Heart right ventricle (tissue), 16 donors: ENCODE results near the gene LHX2. TPM values are rescaled to one million over a fixed set of nuclear protein-coding genes. Genes with fewer than 3 reads are reported as not detected.
A peak's percentile ranks its signal among the peaks of the same experiment; 100 is the strongest.

Experiments
- ATAC-seq, 8 donors: fragments of 200-7000 bp; cut with Tn5 transposase; one replicate each; pipeline ENCODE4 v1.9.1; 2020; ENCODE audit warnings: mild to moderate bottlenecking in 8 of 8, moderate library complexity in 8 of 8, moderate number of reproducible peaks in 1 of 8
- DNase-seq, 2 donors: peaks; one replicate each; pipeline ENCODE4 v3.0.0-alpha.2; 2020
- H3K27ac ChIP-seq, 10 donors: fragments of 200-600 bp; sonication (generic) in 2 of 10; one replicate each; pipeline versions ENCODE4 v1.5.0 to v1.8.0; 2020 to 2022; ENCODE audit warnings: mild to moderate bottlenecking in 3 of 10
- H3K27me3 ChIP-seq, 7 donors: fragments of 200-600 bp; one replicate each; pipeline ENCODE4 v1.8.0; 2021 to 2022; ENCODE audit warnings: mild to moderate bottlenecking in 2 of 7
- H3K36me3 ChIP-seq, 9 donors: fragments of 200-600 bp; sonication (generic) in 1 of 9; one replicate each; pipeline versions ENCODE4 v1.5.0 to v1.8.0; 2020 to 2022; ENCODE audit warnings: mild to moderate bottlenecking in 2 of 9
- H3K4me1 ChIP-seq, 9 donors: fragments of 200-600 bp; sonication (generic) in 1 of 9; one replicate each; pipeline versions ENCODE4 v1.5.0 to v1.8.0; 2020 to 2022; ENCODE audit warnings: mild to moderate bottlenecking in 4 of 9
- H3K4me3 ChIP-seq, 10 donors: fragments of 200-600 bp; sonication (generic) in 2 of 10; one replicate each; pipeline versions ENCODE4 v1.5.0 to v1.8.0; 2020 to 2022; ENCODE audit warnings: mild to moderate bottlenecking in 7 of 10, moderate library complexity in 2 of 10
- H3K9me3 ChIP-seq, 11 donors: fragments of 200-600 bp in 10 of 11; sonication (generic) in 2 of 11; one replicate each; pipeline versions ENCODE4 v1.5.0 to v1.8.0; 2013 to 2022; ENCODE audit warnings: mild to moderate bottlenecking in 2 of 11, control low read depth in 1 of 11, moderate library complexity in 1 of 11
- CTCF ChIP-seq, 9 donors: fragments of 200-600 bp; sonication (generic) in 2 of 9; IDR thresholded peaks; one replicate each; pipeline versions ENCODE4 v1.5.0 to v1.8.0; 2021 to 2022; ENCODE audit warnings: antibody characterized with exemption in 9 of 9, mild to moderate bottlenecking in 5 of 9, moderate library complexity in 1 of 9
- WGBS, 2 donors: extraction: QIAGEN DNeasy Blood & Tissue Kit; methylation state at CpG; one replicate each; pipeline ENCODE4 v1.1.7; 2013; ENCODE audit warnings: inconsistent platforms in 1 of 2; 5-methylcytosine and 5-hydroxymethylcytosine counted together
- intact Hi-C, 10 donors: fragments of 100-400 bp; cut with DNase I; formaldehyde crosslinking; loops; one replicate each; pipeline versions ENCODE4 v1.11.1 to v1.14.2; 2022
- polyA plus RNA-seq, 2 donors: library from polyadenylated mRNA; stranded (reverse); fragments of 200-250 nt; gene quantifications; one replicate each; pipeline ENCODE4 v1.2.3, GENCODE V29; 2013
- total RNA-seq, 10 donors: library from RNA; stranded (reverse); fragmentation: NEBNext Ultra II Directional in 3 of 10; extraction: Animal tissue kit (Norgen Biotek cat#: 25700) in 3 of 10; gene quantifications; one replicate each; pipeline versions ENCODE4 v1.2.1 to v1.2.4, GENCODE V29; 2021 to 2023
- donor health status: Arrhythmogenic right ventricular cardiomyopathy.
- donor health status: ischemic (EF 13 %, LVEDD 7.1; RV severe dilation, severe dysfunction).
- donor health status: healthy with polysubstance abuse.
- donor health status: DM: no; HTN: yes; CAD: no.
- donor health status: DM: no; HTN: no; CAD: no.
- donor health status: ischemic (EF 25% LVEDD 6.9; RV normal size, moderate dysfunction).
- donor health status: ischemic (EF 25% LVEDD 5.7; RV mildly dilated, moderate dysfunction).
- donor health status: healthy.
- donor health status: DM: yes; HTN: yes; CAD: no.
- donor health status: Ischemic cardiomyopathy.
- donor health status: ischemic (EF 35%, LVEDD 5.7; RV mildly dilated, moderate dysfunction).
- donor health status: nonischemic (EF 11% LVEDD 7.7; RV severe dilation, severe dysfunction).
- donor health status: DM: yes; HTN: yes; CAD: no.
- donor health status: PGD.
- donor health status: ischemic (EF 29% LVEDD 5.4; RV normal size, mild dysfunction).
- donor health status: nonischemic (EF 23%, LVEDD 6.1; RV moderate dilation, normal function).

The LHX2 gene
- total and polyA plus RNA-seq, 12 donors = 0.19 to 0.42 (median 0.37) TPM; not detected in 7

GRCh38 chr9:124041817-124042116 is 30.2 kb downstream of the LHX2 start:
- H3K4me1 ChIP-seq = peaks cover 5 to 35% (median 23%) of the 10 kb centered on the region in 9 donors
- intact Hi-C loops = loop anchor here (1.0 to 10.0 kb wide), 11 partner anchors 317 to 639 kb away; no protein-coding TSS in a partner anchor
- no peaks in the 10 kb centered on the region for H3K9me3 ChIP-seq
- no peak overlapping the region for H3K4me3 ChIP-seq
- ATAC-seq (no peak), DNase-seq (no peak)
- H3K36me3 ChIP-seq = no peaks in the 10 kb centered on the region
- TF ChIP-seq CTCF (IDR thresholded peaks at IDR 0.05) = no peak
- H3K27me3 ChIP-seq = peaks cover 0 to 97% (median 59%) of the 10 kb centered on the region in 7 donors
- no peak overlapping the region for H3K27ac ChIP-seq
- 69 to 71% methylated on average over 4 of the region's 4 CpGs for WGBS, 2 donors

DNA sequence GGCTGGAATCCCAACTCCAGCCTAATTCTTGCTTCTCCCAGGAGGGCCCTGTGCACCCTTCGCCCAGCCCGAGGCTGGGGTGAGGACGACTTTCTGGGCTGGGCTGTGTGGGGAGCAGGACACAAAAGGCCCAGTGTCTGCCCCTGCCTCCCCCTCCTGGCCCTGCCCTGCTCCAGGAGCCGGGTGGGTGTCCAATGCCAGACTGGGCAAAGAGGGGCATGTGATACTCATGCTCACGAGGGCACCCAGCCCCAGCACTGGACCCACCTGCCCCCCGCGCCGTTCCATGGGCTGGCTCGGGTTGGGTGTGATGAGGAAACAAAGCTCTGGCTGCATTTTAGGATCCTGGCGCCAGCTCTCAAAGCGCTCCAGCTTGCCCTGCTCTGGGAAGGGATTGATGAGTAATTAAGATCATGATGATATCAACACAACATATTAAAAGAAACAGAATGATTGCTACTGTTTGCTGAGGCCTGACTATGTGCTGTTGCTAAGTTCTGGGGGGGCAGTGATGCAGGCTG is 30.7 kb downstream of the LHX2 start:
- H3K27me3 ChIP-seq = peaks cover 0 to 97% (median 54%) of the 10 kb centered on the region in 7 donors
- 61 to 73% methylated on average over 11 of the region's 11 CpGs for WGBS, 2 donors
- ATAC-seq = no peak

GRCh38 chr9:124044448-124044847 is 32.9 kb downstream of the LHX2 start:
- H3K4me3 ChIP-seq = no peak overlapping the region
- H3K36me3 ChIP-seq = no peaks in the 10 kb centered on the region
- no peak overlapping the region for H3K27ac ChIP-seq
- TF ChIP-seq CTCF (IDR thresholded peaks at IDR 0.05) = no peak
- DNase-seq (no peak), ATAC-seq (no peak)
- 82 to 93% methylated on average over 5 of the region's 5 CpGs for WGBS, 2 donors
- H3K4me1 ChIP-seq = peaks cover 5 to 35% (median 23%) of the 10 kb centered on the region in 9 donors
- intact Hi-C loops = loop anchor here in 9 of 10 donors (5.0 to 10.0 kb wide), 7 partner anchors 320 to 642 kb away; no protein-coding TSS in a partner anchor
- no peaks in the 10 kb centered on the region for H3K9me3 ChIP-seq
- H3K27me3 ChIP-seq = peaks cover 0 to 94% (median 39%) of the 10 kb centered on the region in 7 donors

More for the DNA sequence above, 30.7 kb downstream of the LHX2 start:
- no peak for DNase-seq
- peaks cover 5 to 35% (median 23%) of the 10 kb centered on the region in 9 donors for H3K4me1 ChIP-seq
- TF ChIP-seq CTCF (IDR thresholded peaks at IDR 0.05) = no peak
- no peak overlapping the region for H3K4me3 ChIP-seq
- intact Hi-C loops = loop anchor here in 9 of 10 donors (5.0 to 10.0 kb wide), 7 partner anchors 317 to 640 kb away; no protein-coding TSS in a partner anchor
- no peak overlapping the region for H3K27ac ChIP-seq
- no peaks in the 10 kb centered on the region for H3K9me3 ChIP-seq
- no peaks in the 10 kb centered on the region for H3K36me3 ChIP-seq

DNA sequence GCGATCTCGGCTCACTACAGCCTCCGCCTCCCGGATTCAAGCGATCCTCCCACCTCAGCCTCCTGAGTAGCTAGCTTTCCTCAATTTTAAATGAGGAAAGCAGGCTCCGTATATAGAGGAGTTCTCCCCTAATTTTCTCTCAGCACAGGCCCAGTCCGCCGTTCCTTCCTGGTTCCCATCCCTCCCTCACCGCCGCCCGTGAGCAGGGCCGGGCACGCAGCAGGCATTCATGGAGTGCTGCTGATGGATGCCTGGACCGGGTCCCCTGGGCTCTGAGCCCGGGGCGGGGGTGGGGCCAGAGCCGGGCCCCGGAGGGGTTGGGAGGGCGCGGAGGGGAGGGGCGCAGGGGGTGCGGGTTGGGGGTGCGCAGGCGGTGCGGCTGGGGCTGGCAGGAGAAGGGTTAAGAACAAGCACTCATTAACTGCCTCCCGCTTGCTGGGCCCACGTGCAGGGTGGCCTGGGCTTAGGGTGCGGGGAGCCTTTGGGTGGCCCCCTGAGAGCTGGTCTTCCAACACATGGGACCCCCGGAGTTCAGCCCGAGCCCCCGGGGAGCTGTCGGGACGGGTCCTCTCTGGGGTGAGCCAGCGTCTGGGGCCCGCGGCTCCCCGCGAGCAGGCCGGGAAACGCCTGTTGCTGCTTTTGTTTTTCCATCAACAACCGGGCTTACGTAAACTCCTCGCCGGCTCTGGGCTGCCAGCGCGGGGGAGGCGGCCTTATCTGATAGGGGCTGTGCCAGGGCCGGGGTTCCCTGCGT is 33.7 kb downstream of the LHX2 start:
- peak overlapping the region in 6 of 10 donors; percentile 39 to 63 (median 53) for H3K27ac ChIP-seq
- DNase-seq (peak; percentile 66 to 76), ATAC-seq (peak; percentile 65 to 85 (median 80))
- H3K4me3 ChIP-seq = peak overlapping the region; percentile 18 to 58 (median 46)
- H3K9me3 ChIP-seq = no peaks in the 10 kb centered on the region
- intact Hi-C loops = loop anchor here in 5 of 10 donors (10.0 kb wide), 4 partner anchors 320 to 640 kb away; no protein-coding TSS in a partner anchor
- H3K27me3 ChIP-seq = peaks cover 0 to 91% (median 32%) of the 10 kb centered on the region in 7 donors
- TF ChIP-seq CTCF (IDR thresholded peaks at IDR 0.05) = no peak
- WGBS, 2 donors = 9% methylated on average over 49 of the region's 49 CpGs
- no peaks in the 10 kb centered on the region for H3K36me3 ChIP-seq
- peaks cover 5 to 32% (median 23%) of the 10 kb centered on the region in 9 donors for H3K4me1 ChIP-seq
